ENCODE results near the gene SYCE3.
A peak's percentile ranks its signal among the peaks of the same experiment; 100 is the strongest.

Gene SYCE3

DNA sequence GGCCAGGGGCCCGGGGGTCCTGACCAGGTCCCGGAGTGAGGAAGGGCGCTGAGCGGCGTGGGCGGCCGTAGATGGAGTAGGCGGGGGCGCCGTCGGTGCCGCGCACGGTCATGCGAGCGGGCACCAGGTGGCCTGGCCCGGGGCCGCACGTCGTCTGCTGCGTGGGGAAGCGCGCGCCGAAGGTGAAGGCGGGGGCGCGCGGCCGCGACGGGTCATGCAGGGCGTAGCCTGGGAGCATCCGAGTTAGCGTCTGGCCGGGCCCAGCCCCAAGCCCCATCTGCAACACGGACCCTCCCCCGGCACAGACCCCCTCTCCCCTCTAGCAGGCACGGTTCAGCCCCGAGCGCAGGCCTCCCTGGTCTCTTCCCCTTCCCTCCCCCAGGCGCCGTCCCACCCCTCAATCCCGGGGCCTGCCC lies 31.2 kb downstream of the SYCE3 start:
- DNase-seq (ENCODE audit: low read depth, low spot score), result no peak

DNA sequence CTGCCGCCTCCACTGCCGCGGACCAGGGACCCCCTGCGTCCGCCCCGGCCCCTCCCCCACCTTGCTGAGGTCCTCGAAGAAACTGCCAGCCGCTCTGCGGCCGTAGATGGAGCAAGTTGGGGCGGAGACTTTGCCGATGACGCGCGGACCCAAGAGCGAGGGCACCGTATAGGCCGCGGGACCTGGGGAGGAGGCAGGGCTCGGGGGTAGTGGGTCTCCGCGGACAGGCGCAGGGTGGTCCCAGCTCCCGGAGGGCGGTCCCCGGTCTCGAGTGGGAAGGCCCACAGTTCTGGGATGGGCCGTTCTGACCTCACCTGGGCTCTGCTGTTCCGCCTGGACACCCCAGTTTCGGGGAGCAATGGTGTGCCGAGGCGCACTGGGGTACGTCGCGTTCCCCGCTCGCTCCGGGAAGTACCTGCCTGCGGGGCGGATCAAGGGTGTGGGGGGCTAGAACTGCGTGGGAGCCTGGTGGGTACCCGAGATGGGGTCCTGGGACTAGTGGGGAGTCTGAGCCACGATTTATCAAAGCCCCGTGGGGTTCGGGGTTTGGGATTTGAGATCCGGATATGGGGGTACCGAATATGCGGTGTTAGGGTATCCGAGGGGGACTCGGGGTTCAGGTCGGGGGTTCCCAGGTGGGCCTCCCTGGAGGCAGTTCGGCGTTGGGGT lies 31.7 kb downstream of the SYCE3 start:
- DNase-seq (ENCODE audit: low read depth, low spot score), result peak; percentile 70

DNA sequence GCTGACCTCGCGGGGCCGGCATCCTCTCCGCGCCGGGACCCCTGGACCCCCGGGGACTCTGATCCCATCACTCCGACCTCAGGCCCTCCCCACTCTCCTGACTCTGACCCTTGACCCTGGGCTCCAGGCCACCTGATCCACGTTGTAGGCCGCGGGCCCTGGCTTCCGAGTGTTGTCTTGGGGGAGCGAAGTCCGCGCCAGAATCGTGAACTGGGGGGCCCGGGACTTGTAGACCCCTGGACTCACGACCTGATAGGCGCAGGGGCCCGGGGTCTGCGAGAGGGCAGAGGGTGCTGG lies 32.2 kb downstream of the SYCE3 start:
- DNase-seq (ENCODE audit: low read depth, low spot score), result no peak

DNA sequence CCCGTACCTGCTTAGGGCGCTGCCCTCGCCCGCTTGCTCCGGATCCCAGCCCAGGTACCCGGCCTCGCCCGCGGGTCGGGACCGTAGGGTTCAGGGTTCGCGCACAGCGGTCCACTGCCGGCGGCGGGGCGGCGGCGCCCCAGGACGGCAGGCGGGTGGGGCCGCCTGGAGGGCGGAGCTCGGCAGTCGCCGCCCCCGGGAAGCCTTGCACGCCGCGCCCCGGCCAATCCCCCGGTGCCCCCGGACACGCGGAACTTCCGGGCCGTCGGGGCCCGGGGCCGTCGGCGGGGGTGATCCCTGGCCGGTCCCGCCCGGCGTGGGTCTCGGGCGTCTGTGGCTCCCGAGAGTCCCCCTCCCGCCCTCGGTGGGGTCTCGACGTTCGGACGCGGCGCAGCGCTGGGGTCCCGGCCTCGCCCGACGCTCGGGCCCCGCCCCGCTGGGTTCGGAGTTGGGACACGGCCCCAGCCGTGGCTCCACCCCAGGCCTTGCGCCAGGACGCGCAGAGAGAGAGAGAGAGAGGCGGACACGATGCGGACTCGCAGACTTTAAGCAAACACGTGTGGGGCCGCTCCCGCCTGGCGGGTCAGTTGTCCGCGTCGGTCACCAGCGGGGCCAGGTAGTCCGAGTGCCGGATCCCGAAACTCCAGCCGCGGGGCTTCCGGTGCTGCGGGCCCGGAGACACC lies 32.7 kb downstream of the SYCE3 start, which contains the start of gene TYMP:
TYMP (minus strand) TSS at position 116 of the 683 bp plus-strand sequence. CDS start 303 bp downstream, outside the sequence.
- no peak for DNase-seq (ENCODE audit: low read depth, low spot score)

DNA sequence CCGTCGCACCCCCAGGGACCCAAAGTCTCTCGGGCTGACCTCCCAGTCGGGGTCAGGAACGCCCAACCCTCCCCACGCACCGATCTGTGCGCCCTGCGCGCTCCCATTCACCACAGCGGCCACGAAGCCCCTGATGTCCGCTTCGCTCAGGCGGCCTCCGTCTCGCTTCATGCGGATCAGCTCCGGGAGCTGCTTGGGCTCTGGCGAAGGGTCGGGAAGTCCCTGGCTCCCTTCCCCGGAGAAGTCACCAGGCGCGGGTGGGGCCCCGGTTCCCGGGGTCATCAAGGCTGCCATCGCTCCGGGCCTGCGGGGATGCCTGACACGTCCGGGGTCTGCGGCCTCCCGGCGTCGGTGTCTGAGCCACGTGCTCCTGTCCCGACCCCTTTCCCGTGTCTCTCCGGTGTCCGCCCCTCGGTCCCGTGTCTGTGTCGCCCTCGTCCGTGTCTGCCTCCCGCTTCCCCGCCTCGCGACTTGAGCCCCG lies 33.3 kb downstream of the SYCE3 start:
- no peak for DNase-seq (ENCODE audit: low read depth, low spot score)

DNA sequence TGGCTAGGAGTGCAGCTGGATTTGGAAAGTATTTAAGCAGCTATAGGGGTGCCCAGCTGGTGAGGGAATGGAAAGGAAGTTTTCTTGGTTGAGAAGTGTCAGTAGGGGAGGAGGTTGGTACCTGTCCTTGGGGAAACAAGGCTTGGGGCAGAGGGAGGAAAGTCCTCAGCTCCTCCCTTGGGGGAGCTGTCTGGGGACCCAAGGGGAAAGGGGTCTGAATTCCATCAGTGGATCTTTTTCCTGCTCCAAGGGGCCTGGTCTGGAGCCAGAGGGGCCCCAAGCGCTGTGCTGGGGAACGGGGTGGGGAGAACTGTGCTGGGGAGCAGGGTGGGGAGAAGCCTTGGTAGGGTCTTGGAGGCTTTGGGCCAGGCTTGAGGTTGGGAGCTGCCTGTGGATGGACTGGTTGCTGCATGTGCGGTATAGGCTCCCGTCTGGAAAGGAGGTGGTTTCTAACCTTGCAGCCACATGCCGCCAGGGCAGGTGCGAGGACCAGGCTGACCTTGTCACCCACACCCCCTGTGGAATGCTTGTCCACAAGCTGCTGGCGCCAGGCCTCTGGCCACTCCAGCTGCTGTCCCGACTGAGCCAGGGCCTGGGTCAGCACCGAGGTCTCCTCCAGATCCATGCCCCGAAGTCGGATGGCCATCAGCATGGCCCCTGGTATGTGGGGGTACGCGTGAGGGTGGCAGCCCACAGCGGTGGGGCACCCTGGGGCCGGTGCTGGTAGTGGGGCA lies 33.9 kb downstream of the SYCE3 start:
- DNase-seq (ENCODE audit: low read depth, low spot score), result no peak

DNA sequence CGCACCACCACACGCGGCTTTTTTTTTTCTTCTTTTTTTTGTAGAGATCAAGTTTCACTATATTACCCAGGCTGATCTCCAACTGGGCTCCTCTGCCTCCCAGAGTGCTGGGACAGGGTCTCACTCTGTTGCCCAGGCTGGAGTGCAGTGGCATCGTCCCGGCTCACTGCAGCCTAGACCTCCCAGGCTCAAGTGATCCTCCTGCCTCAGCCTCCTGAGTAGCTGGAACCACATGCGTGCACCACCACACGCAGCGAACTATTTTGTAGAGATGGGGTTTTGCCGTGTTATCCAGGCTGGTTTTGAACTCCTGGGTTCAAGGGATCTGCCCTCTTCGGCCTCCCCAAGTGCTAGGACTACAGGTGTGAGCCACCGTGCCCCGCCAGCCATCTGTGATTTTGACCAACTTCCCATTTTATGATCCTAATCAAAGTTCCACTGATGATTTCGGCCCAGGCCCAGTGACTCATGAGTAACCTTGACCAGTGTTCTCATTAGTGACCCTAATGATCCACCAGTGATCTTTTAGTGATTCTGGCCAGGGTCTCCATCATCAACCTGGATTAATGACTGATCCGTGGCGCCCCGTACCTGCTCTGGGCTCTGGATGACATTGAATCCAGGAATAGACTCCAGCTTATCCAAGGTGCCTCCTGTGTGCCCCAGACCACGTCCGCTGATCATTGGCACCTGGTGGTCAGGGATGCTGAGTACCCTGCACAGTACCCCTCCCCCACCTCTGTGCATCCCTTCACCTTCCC lies 34.6 kb downstream of the SYCE3 start:
- DNase-seq (ENCODE audit: low read depth, low spot score), result no peak

DNA sequence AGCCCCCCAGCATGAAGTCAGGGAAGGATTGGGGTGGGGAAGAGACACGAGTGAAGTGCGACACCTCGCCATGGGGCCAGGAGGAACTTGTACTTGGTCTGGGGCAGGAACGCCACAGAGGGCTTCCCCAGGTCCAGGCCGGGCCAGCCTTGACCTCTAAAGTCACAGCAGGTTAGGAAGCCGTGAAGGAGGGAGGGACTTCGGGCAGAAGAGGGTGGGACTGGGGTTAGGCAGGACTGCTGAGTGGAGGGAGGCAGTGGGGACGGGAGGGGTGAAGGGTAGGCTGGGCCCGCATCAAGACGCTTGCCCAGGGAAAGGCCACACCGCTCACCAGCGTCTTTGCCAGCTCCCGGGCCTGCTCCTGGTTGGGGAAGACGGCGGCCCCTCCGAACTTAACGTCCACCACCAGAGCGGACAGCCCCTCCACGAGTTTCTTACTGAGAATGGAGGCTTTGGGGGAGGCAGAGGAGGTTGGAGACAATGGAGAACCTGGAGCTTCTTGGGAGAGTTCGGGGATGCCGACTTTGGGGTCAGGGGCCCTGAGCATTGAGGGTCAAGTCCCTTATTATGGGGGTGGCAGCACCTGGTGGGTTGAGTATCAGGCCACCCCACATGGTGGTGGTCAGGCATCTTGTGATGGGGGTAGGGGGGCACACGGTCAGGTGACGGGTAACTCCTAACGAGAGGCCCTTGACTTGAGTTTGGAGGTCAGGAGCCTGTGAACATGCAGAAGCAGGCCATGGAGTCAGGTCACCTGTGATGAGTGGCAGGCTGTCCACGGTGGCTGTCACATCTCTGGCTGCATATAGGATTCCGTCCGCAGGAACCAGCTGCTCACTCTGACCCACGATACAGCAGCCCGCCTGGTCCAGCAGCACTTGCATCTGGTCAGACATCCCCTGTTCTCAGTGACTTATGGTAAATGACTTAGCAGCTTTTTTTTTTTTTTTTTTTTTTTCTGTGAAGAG lies 35.6 kb downstream of the SYCE3 start:
- no peak for DNase-seq (ENCODE audit: low read depth, low spot score)

DNA sequence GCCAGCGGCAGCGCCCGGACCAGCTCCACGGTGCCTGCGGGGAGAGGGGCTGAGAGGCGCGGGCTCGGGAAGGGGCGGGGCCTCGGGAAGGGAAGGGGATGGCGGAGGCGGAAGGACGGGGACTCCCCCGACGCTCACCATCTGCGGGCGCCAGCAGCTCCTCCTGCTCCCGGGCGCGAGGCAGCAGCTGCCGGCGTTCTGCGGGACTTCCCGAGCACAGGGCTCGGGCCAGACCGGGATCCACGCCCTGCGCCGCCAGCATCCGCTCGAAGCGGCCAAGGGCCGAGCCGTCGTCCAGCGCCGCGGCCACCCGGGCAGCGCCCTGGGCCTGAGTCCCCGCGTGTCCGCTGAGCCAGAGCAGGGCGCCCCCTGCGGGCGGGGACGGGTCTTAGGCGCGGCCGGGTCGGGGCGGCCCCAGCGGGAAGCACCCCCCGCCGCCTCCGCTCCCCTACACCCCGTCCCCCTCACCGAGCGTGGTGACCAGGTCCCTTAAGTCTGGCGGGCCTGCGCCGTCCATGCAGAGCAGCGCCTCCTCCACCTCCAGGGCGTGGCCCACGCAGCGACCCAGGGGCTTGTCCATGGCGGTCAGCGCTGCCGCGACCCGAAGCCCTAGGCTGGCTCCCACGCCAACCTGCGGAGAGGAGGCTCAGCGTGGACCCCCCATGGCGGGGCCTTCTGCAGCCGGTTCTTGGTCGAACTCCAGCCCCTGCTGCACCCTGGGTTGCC lies 36.4 kb downstream of the SYCE3 start:
- peak; percentile 64 for DNase-seq (ENCODE audit: low read depth, low spot score)

DNA sequence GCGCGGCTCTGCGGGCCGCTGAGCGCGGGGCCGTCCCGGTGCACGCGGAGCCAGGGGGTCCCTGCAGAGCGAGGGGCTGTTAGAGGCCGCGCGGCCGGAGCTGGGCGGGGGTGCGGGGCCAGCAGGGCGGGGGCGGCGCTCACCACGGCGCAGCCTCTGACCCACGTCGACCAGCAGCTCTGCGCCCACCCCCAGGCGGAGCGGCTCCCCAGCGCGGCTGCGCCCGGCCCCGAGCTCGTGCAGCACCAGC lies 36.9 kb downstream of the SYCE3 start:
- no peak for DNase-seq (ENCODE audit: low read depth, low spot score)

DNA sequence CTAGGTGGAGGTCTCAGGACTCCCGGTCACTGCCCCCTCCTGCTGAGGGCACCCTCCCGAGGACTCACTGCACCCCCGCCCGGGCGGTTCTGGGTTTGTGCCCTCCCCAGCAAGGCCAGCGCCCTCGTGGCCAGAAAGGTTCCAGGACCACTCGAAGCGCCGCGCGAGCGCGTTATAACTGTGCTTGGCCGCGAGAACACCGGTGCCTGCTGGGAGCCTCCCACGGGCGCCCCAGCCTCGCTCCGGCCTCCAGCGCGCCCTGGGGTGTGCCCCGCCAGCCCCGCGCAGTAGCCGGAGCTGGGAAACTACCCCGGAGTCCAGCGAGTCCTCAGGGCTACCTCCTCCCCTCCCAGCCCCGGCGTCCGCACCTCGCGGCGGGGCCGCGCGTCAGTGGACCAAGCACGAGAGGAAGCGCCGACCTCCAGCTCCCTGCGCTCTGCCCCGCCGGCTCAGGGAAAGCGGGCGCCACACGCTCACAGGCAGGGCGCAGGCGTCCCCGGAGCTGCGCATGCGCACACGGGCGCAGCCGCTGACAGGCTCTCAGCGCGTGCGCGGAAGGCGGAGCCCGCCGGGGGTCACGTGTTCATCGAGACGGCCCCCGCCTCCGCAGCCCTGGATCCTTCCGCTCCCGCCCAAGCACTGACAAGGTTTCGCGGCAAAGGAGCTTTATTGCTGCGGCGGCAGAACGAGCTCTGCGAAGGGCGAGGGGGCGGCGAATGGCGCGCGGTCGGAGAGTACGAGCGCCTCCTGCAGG lies 37.4 kb downstream of the SYCE3 start, which contains the start of gene SCO2:
SCO2 (minus strand) TSS at position 495 of the 754 bp plus-strand sequence. CDS start 1,187 bp downstream, outside the sequence.
- DNase-seq (ENCODE audit: low read depth, low spot score), result peak; percentile 95

DNA sequence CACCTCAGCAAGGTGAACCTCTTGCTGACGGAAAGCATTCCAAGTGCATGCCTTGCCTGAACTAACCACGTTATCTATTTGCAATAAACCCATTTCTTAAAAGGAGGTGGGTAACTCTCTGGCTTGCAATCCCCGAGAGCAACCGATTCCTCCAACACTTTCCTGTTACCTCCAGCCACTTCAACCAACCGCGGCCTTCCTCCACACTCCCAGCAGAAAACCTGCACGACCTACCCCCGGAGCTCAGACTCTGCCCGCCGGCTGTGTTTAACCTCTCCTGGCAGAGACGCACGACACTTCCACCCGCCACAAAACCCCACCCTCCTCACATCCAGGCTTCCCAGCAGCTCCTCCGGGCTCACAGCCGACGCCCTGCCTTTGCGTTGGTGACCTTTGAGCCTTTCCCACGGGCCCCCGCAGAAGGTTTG lies 38.0 kb downstream of the SYCE3 start:
- DNase-seq (ENCODE audit: low read depth, low spot score), result no peak

DNA sequence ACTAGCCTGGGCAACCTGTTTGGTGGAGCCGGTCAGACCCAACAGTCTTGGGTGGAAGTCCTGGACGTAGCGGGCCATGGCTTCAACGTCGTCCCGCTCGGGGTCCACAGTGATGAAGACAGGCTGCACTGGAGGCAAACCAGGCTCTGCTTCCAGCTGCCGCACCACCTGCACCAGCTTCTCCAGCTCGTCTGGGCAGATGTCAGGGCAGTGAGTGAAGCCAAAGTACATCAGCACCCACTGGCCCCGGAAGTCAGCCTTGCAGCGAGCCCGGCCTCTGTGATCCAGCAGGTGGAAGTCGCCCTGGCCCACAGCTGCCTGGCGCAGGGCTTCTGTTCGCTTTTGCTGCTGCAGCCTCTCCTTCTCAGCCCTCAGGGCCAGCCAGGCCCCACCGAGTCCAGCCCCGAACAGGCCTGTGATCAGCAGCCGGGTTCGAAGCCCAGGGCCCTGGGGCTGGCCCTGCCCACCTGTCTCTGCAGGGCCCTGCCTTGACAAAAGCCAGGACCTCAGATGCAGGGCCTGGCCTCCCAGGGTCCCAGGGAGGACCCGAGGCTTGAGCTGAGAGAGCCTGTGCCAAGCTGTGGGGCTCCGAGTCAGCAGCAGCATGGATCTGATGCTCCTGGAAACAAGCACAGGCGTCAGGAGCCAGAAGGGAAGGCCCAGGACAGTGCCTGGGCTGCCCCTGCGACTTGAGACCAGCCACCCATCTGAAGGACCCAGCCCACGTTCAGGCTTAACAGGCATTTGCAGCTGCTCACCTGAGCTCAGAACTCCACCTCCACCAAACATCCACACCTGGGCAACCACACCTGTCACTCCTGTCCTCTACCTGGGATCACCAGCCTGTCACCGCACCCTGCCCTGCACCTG lies 38.7 kb downstream of the SYCE3 start:
- DNase-seq (ENCODE audit: low read depth, low spot score), result no peak

DNA sequence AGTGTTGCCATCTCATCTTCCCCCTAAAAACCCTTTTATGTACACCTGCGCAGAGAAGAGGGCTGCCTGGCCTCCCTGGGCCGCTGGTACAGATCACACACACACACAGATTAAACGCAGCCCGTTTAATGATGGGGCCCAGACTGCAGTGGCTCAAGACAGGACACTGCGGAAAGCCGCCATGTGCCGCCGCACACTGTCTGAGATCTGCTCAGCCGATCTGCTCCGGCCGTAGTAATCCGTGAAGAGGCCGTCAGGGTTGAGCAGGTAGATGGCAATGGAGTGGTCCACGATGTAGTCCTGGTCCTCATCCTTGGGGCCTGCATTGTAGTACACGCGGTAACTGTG lies 39.3 kb downstream of the SYCE3 start:
- no peak for DNase-seq (ENCODE audit: low read depth, low spot score)

DNA sequence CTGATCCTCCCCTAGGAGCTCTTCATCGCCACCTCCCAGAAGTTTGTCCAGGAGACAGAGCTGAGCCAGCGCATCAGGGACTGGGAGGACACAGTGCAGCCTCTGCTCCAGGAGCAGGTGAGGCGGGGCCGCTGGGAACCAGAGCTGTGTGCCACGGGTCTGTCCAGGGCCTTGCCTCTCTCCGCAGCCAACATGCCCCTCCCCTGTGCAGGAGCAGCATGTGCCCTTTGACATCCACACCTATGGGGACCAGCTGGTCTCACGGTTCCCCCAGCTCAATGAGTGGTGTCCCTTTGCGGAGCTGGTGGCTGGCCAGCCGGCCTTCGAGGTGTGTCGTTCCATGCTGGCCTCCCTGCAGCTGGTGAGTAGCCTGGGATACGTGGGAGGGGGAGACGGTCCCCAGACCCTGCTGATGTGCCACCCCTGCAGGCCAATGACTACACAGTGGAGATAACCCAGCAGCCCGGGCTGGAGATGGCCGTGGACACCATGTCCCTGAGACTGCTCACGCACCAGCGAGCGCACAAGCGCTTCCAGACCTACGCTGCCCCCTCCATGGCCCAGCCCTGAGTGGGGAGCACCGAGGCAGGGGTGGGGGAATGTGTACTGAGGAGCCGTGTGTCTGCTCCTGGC lies 39.8 kb downstream of the SYCE3 start:
- no peak for DNase-seq (ENCODE audit: low read depth, low spot score)

DNA sequence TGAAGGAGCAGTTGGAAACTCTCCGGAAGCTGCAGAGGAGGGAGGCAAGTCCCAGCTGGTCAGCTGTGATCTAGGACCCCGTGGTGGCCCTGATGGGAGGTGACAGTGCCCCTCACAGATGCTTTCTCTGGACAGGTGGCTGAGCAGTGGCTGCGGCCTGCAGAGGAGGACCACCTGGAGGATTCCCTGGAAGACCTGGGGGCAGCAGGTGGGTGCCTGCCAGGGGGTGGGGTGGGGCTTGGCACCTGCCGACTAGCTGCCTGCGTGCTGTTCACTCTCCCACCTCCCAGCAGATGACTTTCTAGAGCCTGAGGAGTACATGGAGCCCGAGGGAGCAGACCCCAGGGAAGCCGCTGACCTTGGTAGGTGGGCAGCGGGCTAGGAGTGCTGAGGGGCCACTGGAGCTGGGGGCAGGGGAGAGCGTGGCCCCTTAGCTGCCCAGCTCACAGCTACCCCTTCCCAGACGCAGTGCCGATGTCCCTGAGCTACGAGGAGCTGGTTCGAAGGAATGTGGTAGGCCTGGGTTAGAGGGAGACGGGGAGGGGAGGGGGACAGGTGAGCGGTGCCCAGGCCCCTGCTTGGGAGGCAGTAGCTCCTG lies 40.4 kb downstream of the SYCE3 start:
- no peak for DNase-seq (ENCODE audit: low read depth, low spot score)

DNA sequence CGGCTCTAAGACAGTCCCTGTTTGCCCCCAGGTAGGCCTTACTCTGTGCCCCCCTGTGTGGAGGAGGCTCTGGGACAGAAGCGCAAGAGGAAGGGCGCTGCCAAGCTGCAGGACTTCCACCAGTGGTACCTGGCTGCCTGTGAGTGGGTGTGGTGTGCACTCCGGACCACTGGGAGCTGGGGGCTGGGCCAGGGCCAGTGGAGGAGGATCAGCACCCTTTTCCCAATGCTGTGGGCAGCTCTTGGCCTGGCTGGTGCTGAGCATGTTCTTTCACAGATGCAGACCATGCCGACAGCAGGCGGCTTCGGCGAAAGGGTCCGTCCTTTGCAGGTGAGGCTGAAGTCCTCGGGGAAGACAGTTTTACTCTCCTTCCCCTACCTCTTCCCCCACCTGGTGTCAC lies 41.0 kb downstream of the SYCE3 start:
- no peak for DNase-seq (ENCODE audit: low read depth, low spot score)
